ENCODE measurements around the gene MRPS18B. TPM values are rescaled to one million over a fixed set of nuclear protein-coding genes. Genes with fewer than 3 reads are reported as not detected.
A peak's percentile ranks its signal among the peaks of the same experiment; 100 is the strongest.

MRPS18B gene
- total RNA-seq, 2 donors from 2014 or later = 23.6 to 27.3 TPM

- Histone ChIP-seq H3K36me3 (peaks cover 13% of the 10 kb centered on the region), H3K4me3 (peak overlapping the region; percentile 97), H3K4me1 (ENCODE audit: control insufficient read depth in 1 of 2, low read depth in 2 of 2) (peaks cover 4 to 11% of the 10 kb centered on the region in 2 donors), H3K27ac (peak overlapping the region; percentile 86 to 91), H3K9me3 (no peaks in the 10 kb centered on the region), H3K27me3 (replicated peaks; ENCODE audit: insufficient read depth) (no peaks in the 10 kb centered on the region)
- no peak for TF ChIP-seq CTCF (IDR thresholded peaks at IDR 0.05)
- ATAC-seq (ENCODE audit: insufficient number of reproducible peaks, low FRiP score, low read depth) = no peak
- no peak for DNase-seq (ENCODE audit: low spot score)
Observed at GRCh38 chr6:30647242-30648116, 29.8 kb downstream of the MRPS18B start.

- no peak overlapping the region for H3K4me3 ChIP-seq
- H3K27ac ChIP-seq = no peak overlapping the region
- no peaks in the 10 kb centered on the region for H3K9me3 ChIP-seq
- no peak for TF ChIP-seq CTCF (IDR thresholded peaks at IDR 0.05)
- H3K4me1 ChIP-seq (ENCODE audit: control insufficient read depth in 1 of 2, low read depth in 2 of 2) = peaks cover 4 to 11% of the 10 kb centered on the region in 2 donors
- peaks cover 48% of the 10 kb centered on the region for H3K36me3 ChIP-seq
- H3K27me3 ChIP-seq (replicated peaks; ENCODE audit: insufficient read depth) = no peaks in the 10 kb centered on the region
- DNase-seq (ENCODE audit: low spot score) (no peak), ATAC-seq (ENCODE audit: insufficient number of reproducible peaks, low FRiP score, low read depth) (no peak)
Observed at GRCh38 chr6:30651143-30651542, 33.5 kb downstream of the MRPS18B start.

GRCh38 chr6:30654798-30655742 lies 37.4 kb downstream of the MRPS18B start:
- H3K27ac ChIP-seq = no peak overlapping the region
- no peak for TF ChIP-seq CTCF (IDR thresholded peaks at IDR 0.05)
- no peak overlapping the region for H3K4me3 ChIP-seq
- DNase-seq (ENCODE audit: low spot score) (no peak), ATAC-seq (ENCODE audit: insufficient number of reproducible peaks, low FRiP score, low read depth) (no peak)
- H3K36me3 ChIP-seq = peaks cover 73% of the 10 kb centered on the region
- no peaks in the 10 kb centered on the region for H3K27me3 ChIP-seq (replicated peaks; ENCODE audit: insufficient read depth)
- no peaks in the 10 kb centered on the region for H3K4me1 ChIP-seq (ENCODE audit: control insufficient read depth in 1 of 2, low read depth in 2 of 2)
- no peaks in the 10 kb centered on the region for H3K9me3 ChIP-seq

- DNase-seq (ENCODE audit: low spot score) (no peak), ATAC-seq (ENCODE audit: insufficient number of reproducible peaks, low FRiP score, low read depth) (no peak)
- no peaks in the 10 kb centered on the region for H3K27me3 ChIP-seq (replicated peaks; ENCODE audit: insufficient read depth)
- no peak for TF ChIP-seq CTCF (IDR thresholded peaks at IDR 0.05)
- H3K27ac ChIP-seq = no peak overlapping the region
- no peak overlapping the region for H3K4me3 ChIP-seq
- peaks cover 77% of the 10 kb centered on the region for H3K36me3 ChIP-seq
- H3K9me3 ChIP-seq = no peaks in the 10 kb centered on the region
- H3K4me1 ChIP-seq (ENCODE audit: control insufficient read depth in 1 of 2, low read depth in 2 of 2) = no peaks in the 10 kb centered on the region
Observed at GRCh38 chr6:30655743-30656094, 38.1 kb downstream of the MRPS18B start.

- no peak for DNase-seq (ENCODE audit: low spot score)
- Histone ChIP-seq H3K36me3 (peaks cover 74% of the 10 kb centered on the region), H3K9me3 (no peaks in the 10 kb centered on the region), H3K4me3 (no peak overlapping the region), H3K27me3 (replicated peaks; ENCODE audit: insufficient read depth) (no peaks in the 10 kb centered on the region), H3K4me1 (ENCODE audit: control insufficient read depth in 1 of 2, low read depth in 2 of 2) (no peaks in the 10 kb centered on the region), H3K27ac (no peak overlapping the region)
- no peak for TF ChIP-seq CTCF (IDR thresholded peaks at IDR 0.05)
- ATAC-seq (ENCODE audit: insufficient number of reproducible peaks, low FRiP score, low read depth) = no peak
Observed at GRCh38 chr6:30656513-30656912, 38.9 kb downstream of the MRPS18B start.

Measured in thoracic aorta (tissue), 2 donors.